ENCODE measurements around the gene VSTM2L.

The VSTM2L gene

GRCh38 chr20:37970856-37971245 lies 67.9 kb downstream of the VSTM2L start:
- Histone ChIP-seq H3K4me1 (ENCODE audit: control insufficient read depth, insufficient read depth, low read length) (peaks cover 7% of the 10 kb centered on the region), H3K27me3 (ENCODE audit: control insufficient read depth, insufficient read depth, low read length) (no peaks in the 10 kb centered on the region), H3K9me3 (ENCODE audit: control insufficient read depth, insufficient read depth, low read length) (peaks cover 2% of the 10 kb centered on the region; the same call in 1 of the 2 replicates), H3K27ac (ENCODE audit: low read length) (no peak overlapping the region), H3K4me3 (ENCODE audit: low read length) (no peak overlapping the region), H3K36me3 (ENCODE audit: control insufficient read depth, insufficient read depth, low read length) (no peaks in the 10 kb centered on the region)
- no peak for DNase-seq (ENCODE audit: low read depth, low spot score)

GRCh38 chr20:37971561-37972127 lies 68.7 kb downstream of the VSTM2L start:
- Histone ChIP-seq H3K36me3 (ENCODE audit: control insufficient read depth, insufficient read depth, low read length) (no peaks in the 10 kb centered on the region), H3K27me3 (ENCODE audit: control insufficient read depth, insufficient read depth, low read length) (no peaks in the 10 kb centered on the region), H3K4me3 (ENCODE audit: low read length) (no peak overlapping the region), H3K9me3 (ENCODE audit: control insufficient read depth, insufficient read depth, low read length) (peaks cover 2% of the 10 kb centered on the region; the same call in 1 of the 2 replicates), H3K4me1 (ENCODE audit: control insufficient read depth, insufficient read depth, low read length) (peaks cover 7% of the 10 kb centered on the region), H3K27ac (ENCODE audit: low read length) (no peak overlapping the region)
- DNase-seq (ENCODE audit: low read depth, low spot score): no peak
- no CpG with 5 or more reads among the region's 5 CpGs for WGBS (ENCODE audit: insufficient coverage, insufficient read length)

GRCh38 chr20:37972256-37973058 lies 69.5 kb downstream of the VSTM2L start:
- H3K4me3 ChIP-seq (ENCODE audit: low read length): no peak overlapping the region
- WGBS (ENCODE audit: insufficient coverage, insufficient read length): no CpG with 5 or more reads among the region's 7 CpGs
- peaks cover 2% of the 10 kb centered on the region; the same call in 1 of the 2 replicates for H3K9me3 ChIP-seq (ENCODE audit: control insufficient read depth, insufficient read depth, low read length)
- DNase-seq (ENCODE audit: low read depth, low spot score): no peak
- peaks cover 7% of the 10 kb centered on the region for H3K4me1 ChIP-seq (ENCODE audit: control insufficient read depth, insufficient read depth, low read length)
- H3K27ac ChIP-seq (ENCODE audit: low read length): no peak overlapping the region
- H3K36me3 ChIP-seq (ENCODE audit: control insufficient read depth, insufficient read depth, low read length): no peaks in the 10 kb centered on the region
- H3K27me3 ChIP-seq (ENCODE audit: control insufficient read depth, insufficient read depth, low read length): no peaks in the 10 kb centered on the region

- no peak for DNase-seq (ENCODE audit: low read depth, low spot score)
- no peak overlapping the region for H3K4me3 ChIP-seq (ENCODE audit: low read length)
- no peak overlapping the region for H3K27ac ChIP-seq (ENCODE audit: low read length)
These were observed 70.4 kb downstream of the VSTM2L start for GRCh38 chr20:37973059-37973910.

GRCh38 chr20:37976887-37977286 lies 74.0 kb downstream of the VSTM2L start:
- no peaks in the 10 kb centered on the region for H3K36me3 ChIP-seq (ENCODE audit: control insufficient read depth, insufficient read depth, low read length)
- DNase-seq (ENCODE audit: low read depth, low spot score): no peak
- H3K4me1 ChIP-seq (ENCODE audit: control insufficient read depth, insufficient read depth, low read length): peaks cover 2% of the 10 kb centered on the region; the same call in 1 of the 2 replicates
- no CpG with 5 or more reads among the region's 10 CpGs for WGBS (ENCODE audit: insufficient coverage, insufficient read length)
- no peak overlapping the region for H3K27ac ChIP-seq (ENCODE audit: low read length)
- no peaks in the 10 kb centered on the region for H3K9me3 ChIP-seq (ENCODE audit: control insufficient read depth, insufficient read depth, low read length)
- H3K27me3 ChIP-seq (ENCODE audit: control insufficient read depth, insufficient read depth, low read length): no peaks in the 10 kb centered on the region
- H3K4me3 ChIP-seq (ENCODE audit: low read length): no peak overlapping the region

More at GRCh38 chr20:37973059-37973910, 70.4 kb downstream of the VSTM2L start:
- Histone ChIP-seq H3K27me3 (ENCODE audit: control insufficient read depth, insufficient read depth, low read length) (no peaks in the 10 kb centered on the region), H3K4me1 (ENCODE audit: control insufficient read depth, insufficient read depth, low read length) (peaks cover 7% of the 10 kb centered on the region), H3K36me3 (ENCODE audit: control insufficient read depth, insufficient read depth, low read length) (no peaks in the 10 kb centered on the region), H3K9me3 (ENCODE audit: control insufficient read depth, insufficient read depth, low read length) (peaks cover 2% of the 10 kb centered on the region; the same call in 1 of the 2 replicates)
- WGBS (ENCODE audit: insufficient coverage, insufficient read length): no CpG with 5 or more reads among the region's 12 CpGs

- Histone ChIP-seq H3K27ac (ENCODE audit: low read length) (no peak overlapping the region), H3K4me1 (ENCODE audit: control insufficient read depth, insufficient read depth, low read length) (peaks cover 2% of the 10 kb centered on the region; the same call in 1 of the 2 replicates), H3K9me3 (ENCODE audit: control insufficient read depth, insufficient read depth, low read length) (no peaks in the 10 kb centered on the region), H3K4me3 (ENCODE audit: low read length) (no peak overlapping the region), H3K36me3 (ENCODE audit: control insufficient read depth, insufficient read depth, low read length) (no peaks in the 10 kb centered on the region), H3K27me3 (ENCODE audit: control insufficient read depth, insufficient read depth, low read length) (no peaks in the 10 kb centered on the region)
- DNase-seq (ENCODE audit: low read depth, low spot score): no peak
- no CpG with 5 or more reads among the region's 12 CpGs for WGBS (ENCODE audit: insufficient coverage, insufficient read length)
These were observed 74.4 kb downstream of the VSTM2L start for GRCh38 chr20:37977338-37977737.

GRCh38 chr20:37977786-37978185 lies 74.9 kb downstream of the VSTM2L start:
- WGBS (ENCODE audit: insufficient coverage, insufficient read length): no CpG with 5 or more reads among the region's 6 CpGs
- Histone ChIP-seq H3K27ac (ENCODE audit: low read length) (no peak overlapping the region), H3K4me3 (ENCODE audit: low read length) (no peak overlapping the region), H3K4me1 (ENCODE audit: control insufficient read depth, insufficient read depth, low read length) (peaks cover under 1% of the 10 kb centered on the region; the same call in 1 of the 2 replicates), H3K36me3 (ENCODE audit: control insufficient read depth, insufficient read depth, low read length) (no peaks in the 10 kb centered on the region), H3K27me3 (ENCODE audit: control insufficient read depth, insufficient read depth, low read length) (no peaks in the 10 kb centered on the region), H3K9me3 (ENCODE audit: control insufficient read depth, insufficient read depth, low read length) (no peaks in the 10 kb centered on the region)
- no peak for DNase-seq (ENCODE audit: low read depth, low spot score)

GRCh38 chr20:37979021-37979985 lies 76.4 kb downstream of the VSTM2L start:
- Histone ChIP-seq H3K4me1 (ENCODE audit: control insufficient read depth, insufficient read depth, low read length) (no peaks in the 10 kb centered on the region), H3K27me3 (ENCODE audit: control insufficient read depth, insufficient read depth, low read length) (no peaks in the 10 kb centered on the region), H3K27ac (ENCODE audit: low read length) (no peak overlapping the region), H3K9me3 (ENCODE audit: control insufficient read depth, insufficient read depth, low read length) (no peaks in the 10 kb centered on the region), H3K4me3 (ENCODE audit: low read length) (no peak overlapping the region), H3K36me3 (ENCODE audit: control insufficient read depth, insufficient read depth, low read length) (no peaks in the 10 kb centered on the region)
- DNase-seq (ENCODE audit: low read depth, low spot score): no peak
- no CpG with 5 or more reads among the region's 16 CpGs for WGBS (ENCODE audit: insufficient coverage, insufficient read length)

GRCh38 chr20:37980383-37980782 lies 77.5 kb downstream of the VSTM2L start:
- Histone ChIP-seq H3K27me3 (ENCODE audit: control insufficient read depth, insufficient read depth, low read length) (no peaks in the 10 kb centered on the region), H3K27ac (ENCODE audit: low read length) (no peak overlapping the region), H3K4me3 (ENCODE audit: low read length) (no peak overlapping the region), H3K4me1 (ENCODE audit: control insufficient read depth, insufficient read depth, low read length) (no peaks in the 10 kb centered on the region), H3K9me3 (ENCODE audit: control insufficient read depth, insufficient read depth, low read length) (no peaks in the 10 kb centered on the region), H3K36me3 (ENCODE audit: control insufficient read depth, insufficient read depth, low read length) (no peaks in the 10 kb centered on the region)
- WGBS (ENCODE audit: insufficient coverage, insufficient read length): no CpG with 5 or more reads among the region's 8 CpGs
- no peak for DNase-seq (ENCODE audit: low read depth, low spot score)

All from iPS DF 6.9 (cell line).